ENCODE data around the gene TWIST2. TPM values are rescaled to one million over a fixed set of nuclear protein-coding genes. Genes with fewer than 3 reads are reported as not detected.
A peak's percentile ranks its signal among the peaks of the same experiment; 100 is the strongest.

The TWIST2 gene
- 20.4 and 34.3 TPM in 2 replicates for total RNA-seq (2014; rRNA removed; shearing (Covaris generic))

DNA sequence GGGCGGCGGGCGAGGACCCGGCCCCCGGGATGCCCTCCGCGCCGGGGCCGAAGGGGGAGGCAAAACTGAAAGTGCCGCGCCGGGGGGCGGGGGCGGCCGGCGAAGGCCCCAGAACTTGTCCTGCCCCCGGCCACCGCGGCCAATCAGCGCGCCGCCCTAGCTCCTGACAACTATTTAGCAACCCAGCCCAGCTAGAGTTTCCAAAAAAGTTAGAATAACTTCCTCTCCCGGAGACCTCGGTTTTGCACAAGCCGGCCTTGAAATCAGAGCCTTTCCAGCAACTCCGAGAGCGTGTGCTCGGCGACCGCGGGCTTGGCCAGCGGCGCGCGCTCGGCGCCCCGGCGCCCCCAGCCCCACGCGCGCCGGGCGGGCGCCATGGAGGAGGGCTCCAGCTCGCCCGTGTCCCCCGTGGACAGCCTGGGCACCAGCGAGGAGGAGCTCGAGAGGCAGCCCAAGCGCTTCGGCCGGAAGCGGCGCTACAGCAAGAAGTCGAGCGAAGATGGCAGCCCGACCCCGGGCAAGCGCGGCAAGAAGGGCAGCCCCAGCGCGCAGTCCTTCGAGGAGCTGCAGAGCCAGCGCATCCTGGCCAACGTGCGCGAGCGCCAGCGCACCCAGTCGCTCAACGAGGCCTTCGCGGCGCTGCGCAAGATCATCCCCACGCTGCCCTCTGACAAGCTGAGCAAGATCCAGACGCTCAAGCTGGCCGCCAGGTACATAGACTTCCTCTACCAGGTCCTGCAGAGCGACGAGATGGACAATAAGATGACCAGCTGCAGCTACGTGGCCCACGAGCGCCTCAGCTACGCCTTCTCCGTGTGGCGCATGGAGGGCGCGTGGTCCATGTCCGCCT lies at the start of gene TWIST2:
TSS of gene TWIST2 (plus strand) at position 245 of the 850 bp plus-strand sequence. CDS start at position 376, 131 bp downstream.
- peak; percentile 92 for DNase-seq (ENCODE audit: low read depth)

DNA sequence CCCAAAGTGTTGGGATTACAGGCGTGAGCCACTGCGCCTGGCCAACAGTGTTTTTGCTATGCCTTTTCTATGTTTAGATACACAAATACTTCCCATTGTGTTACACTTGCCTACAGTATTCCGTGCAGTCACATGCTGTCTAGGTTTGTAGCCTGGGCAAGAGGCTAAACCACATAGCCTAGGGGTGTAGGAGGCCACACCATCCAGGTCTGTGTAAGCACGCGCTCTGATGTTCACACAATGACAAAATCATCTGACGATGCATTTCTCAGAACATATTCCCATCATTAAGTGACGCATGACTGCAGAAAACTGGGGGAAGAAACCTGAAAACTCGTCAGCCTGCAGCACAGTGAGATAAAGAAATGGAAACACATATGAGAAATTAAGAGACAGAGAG lies 46.1 kb upstream of the TWIST2 start:
- no peak for DNase-seq (ENCODE audit: low read depth)

- no peak for DNase-seq (ENCODE audit: low read depth)
Measured at GRCh38 chr2:238802957-238803356, 44.9 kb upstream of the TWIST2 start.

GRCh38 chr2:238803996-238804870 lies 43.7 kb upstream of the TWIST2 start:
- DNase-seq (ENCODE audit: low read depth) = no peak

GRCh38 chr2:238808761-238809160 lies 39.1 kb upstream of the TWIST2 start:
- DNase-seq (ENCODE audit: low read depth) = no peak

GRCh38 chr2:238810321-238810720 lies 37.6 kb upstream of the TWIST2 start:
- no peak for DNase-seq (ENCODE audit: low read depth)

DNA sequence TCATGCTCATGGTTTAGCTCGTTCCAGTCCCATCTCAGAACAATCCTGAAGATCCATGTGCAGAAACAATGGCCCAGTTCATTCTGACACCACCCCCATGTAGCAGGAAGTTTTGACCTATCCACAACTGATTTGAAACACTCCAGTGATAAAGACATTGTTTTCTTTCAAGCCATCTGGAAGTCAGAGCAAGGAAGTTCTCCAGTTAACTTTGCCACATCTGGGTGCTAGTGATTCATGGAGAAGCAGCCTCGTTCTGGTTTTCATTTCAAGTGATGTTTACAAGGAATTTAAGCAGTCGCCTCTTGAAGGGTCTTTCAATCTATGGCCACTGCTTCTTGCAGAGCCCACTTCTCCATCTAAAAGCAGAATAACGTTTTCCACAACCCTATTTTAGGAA lies 36.6 kb upstream of the TWIST2 start:
- no peak for DNase-seq (ENCODE audit: low read depth)

DNA sequence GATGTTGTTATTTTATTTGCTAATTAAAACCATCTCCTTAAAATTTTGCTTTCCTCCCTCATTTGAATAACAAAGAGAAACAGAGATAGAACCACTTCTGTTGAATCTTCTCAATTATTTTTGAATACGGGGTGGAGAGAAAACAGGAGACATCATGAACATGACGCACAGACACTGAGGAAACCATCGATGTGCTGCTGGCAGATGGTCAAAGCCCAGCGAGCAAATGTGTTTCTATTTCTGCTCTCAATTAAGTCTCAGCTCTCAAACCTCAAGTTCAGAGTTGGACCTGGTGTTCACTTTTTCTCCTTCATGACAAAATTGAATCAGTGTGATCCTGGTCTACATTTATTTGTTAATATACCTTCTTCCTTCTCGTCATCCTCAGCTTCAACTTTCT lies 36.1 kb upstream of the TWIST2 start:
- no peak for DNase-seq (ENCODE audit: low read depth)

GRCh38 chr2:238813109-238813508 lies 34.8 kb upstream of the TWIST2 start:
- no peak for DNase-seq (ENCODE audit: low read depth)

DNA sequence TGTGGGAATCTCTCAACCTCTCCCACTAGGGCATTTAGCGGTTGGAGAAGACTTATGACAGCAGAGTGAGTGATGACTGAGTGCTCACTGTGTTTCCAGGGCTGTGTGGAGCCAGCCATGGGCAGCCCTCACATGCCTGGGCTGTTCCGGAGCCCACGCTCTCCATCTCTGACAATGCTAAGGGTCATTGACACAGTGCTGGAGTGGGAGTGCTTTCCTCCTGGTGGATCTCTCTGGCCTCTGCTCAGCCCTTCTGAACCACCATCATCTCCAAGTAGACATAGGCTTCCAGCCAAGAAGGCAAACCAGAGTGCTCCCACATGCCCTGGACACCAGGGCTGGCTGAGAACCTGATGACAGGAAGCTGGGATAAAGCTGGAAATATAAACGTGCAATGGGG lies 33.1 kb upstream of the TWIST2 start:
- DNase-seq (ENCODE audit: low read depth) = no peak

DNA sequence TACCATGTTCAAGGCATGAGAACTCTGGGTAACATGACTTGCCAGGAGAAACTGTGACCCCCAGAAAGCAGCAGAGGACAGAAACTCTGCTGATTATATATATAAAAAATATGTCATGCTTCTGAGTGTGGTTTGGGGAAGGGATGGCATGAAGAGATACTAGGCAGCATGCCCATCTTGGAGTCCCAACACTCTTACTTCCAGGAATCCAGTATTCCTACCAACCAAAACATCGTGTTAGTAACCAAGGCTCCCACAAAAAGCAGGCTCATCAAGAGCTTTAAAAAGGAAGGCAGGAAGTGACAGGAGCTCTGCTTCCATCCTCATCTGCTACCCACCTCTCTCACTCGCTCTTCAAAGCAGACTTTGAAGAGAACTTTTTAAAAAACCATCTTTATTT lies 31.6 kb upstream of the TWIST2 start:
- DNase-seq (ENCODE audit: low read depth) = no peak

DNA sequence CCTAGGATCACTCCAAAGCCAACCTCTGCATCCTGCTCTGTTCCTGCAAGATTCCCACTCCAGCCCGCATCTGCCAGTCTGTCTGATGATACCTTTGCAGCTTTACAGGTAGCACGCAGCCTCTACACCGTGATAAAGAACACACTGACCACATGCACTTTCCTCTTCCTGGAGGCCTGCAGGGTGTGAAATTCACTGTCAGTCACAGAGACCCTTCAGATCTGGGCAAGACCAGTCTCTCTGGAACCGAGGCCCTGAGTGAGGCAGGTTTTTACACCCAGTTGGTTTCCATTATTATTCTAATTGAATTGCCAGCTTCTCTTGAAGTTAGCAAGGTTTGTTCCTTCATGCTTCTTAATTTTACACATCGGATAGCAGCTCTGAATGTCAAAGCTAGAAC lies 30.5 kb upstream of the TWIST2 start:
- no peak for DNase-seq (ENCODE audit: low read depth)

DNA sequence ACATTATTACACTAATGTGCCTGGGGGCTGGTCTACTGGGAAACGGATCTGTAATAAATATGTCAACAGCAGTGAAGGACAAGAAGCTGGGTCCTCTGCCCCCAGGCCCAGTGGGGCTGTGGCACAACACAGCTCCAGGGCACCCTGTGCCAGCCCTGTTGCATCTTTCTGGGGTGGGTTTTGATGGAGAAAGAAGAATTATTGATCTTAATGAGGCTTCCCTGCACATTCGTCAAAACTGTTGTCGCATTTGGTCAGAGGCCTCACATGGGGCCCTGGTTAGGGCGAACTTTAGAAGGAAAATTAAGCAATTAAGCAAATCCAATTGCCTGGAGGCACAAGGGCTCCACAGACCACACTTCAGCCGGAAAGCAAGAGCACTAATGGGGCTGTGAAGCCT lies 30.0 kb upstream of the TWIST2 start:
- no peak for DNase-seq (ENCODE audit: low read depth)

DNA sequence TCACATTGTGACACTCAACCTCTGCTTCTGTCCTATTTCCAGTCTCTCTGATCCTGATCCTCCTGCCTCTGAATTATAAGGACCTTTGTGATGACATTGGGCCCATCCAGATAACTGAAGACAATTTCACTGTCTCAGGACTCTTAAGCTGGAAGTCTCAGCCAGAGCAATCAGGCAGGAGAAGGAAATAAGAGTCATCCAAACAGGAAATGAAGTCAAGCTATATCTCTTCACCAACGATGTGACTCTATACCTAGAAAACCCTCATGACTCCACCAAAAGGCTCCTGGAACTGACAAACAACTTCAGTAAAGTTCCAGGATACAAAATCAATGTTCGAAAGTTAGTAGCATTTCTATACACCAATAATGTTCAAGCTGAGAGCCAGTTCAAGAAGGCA lies 29.3 kb upstream of the TWIST2 start:
- no peak for DNase-seq (ENCODE audit: low read depth)

- DNase-seq (ENCODE audit: low read depth) = no peak
Measured at GRCh38 chr2:238820197-238820596, 27.7 kb upstream of the TWIST2 start.

DNA sequence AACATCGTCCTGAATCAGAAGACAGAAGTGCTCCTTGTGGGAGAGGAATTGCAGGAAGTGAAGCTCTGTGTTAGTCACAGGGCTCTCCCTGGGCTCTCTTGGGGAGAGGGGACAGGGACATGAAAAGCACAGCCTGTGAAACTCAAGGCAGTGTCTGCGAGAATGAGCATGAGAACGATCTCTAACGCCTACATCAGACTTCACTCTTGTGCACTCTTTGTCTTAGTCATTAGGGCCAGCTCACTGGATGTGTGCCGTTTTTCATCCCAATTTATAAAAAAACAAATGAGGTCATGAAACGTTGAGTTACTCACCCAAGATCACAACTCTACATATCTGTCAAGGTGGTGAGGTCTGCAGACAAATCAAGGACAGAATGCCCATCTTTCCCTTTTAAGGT lies 27.0 kb upstream of the TWIST2 start:
- DNase-seq (ENCODE audit: low read depth) = no peak

GRCh38 chr2:238821391-238821790 lies 26.5 kb upstream of the TWIST2 start:
- peak; percentile 12 for DNase-seq (ENCODE audit: low read depth)

- no peak for DNase-seq (ENCODE audit: low read depth)
Measured at GRCh38 chr2:238821944-238822670, 25.8 kb upstream of the TWIST2 start.

- no peak for DNase-seq (ENCODE audit: low read depth)
Measured at GRCh38 chr2:238822955-238823354, 24.9 kb upstream of the TWIST2 start.

GRCh38 chr2:238831177-238831576 lies 16.7 kb upstream of the TWIST2 start:
- no peak for DNase-seq (ENCODE audit: low read depth)

- DNase-seq (ENCODE audit: low read depth) = no peak
Measured at GRCh38 chr2:238834982-238835381, 12.9 kb upstream of the TWIST2 start.

DNA sequence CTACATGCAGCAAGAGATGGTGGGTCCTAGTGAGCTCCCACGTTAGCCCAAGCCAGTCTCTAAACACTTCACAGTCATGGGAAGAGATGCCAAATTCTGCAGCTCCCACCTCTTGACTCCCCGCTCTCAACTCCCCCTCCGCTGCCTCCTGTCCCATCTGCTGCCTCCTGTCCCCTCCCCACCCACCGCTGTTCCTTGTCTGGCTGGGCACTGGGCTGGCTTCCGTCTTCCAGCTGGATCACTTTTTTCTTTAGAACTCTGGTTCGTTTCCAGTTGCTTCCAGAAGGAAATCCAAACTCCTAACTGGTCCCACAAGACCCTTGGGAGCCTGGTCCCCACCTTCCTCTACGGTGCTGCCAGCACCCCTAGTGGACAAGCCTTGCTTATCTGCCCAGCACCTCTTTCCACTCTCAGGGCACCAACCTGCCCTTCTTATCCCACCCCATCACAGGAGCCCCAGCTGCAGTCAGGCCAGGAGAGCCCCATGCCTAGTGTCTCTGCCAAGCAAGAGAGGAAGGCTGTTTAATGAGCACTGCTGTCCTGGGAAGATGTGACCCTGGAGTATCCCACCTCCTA lies 12.1 kb upstream of the TWIST2 start:
- DNase-seq (ENCODE audit: low read depth) = no peak

All from Daoy (cell line).